Choroid plexus epithelial cell (primary cell): ENCODE data around the gene KIRREL3.

Experiments
- DNase-seq: peaks from one replicate; pipeline ENCODE4 v3.0.0-alpha.2; 2010; ENCODE audit warnings: low read depth
- H3K4me3 ChIP-seq: 2 replicates; pipeline ENCODE4 v1.5.1; 2011; ENCODE audit warnings: low read depth, mild to moderate bottlenecking, control low read depth, low read length, moderate library complexity
- TF ChIP-seq, protein P1 (sequence below): conservative IDR thresholded peaks from 2 replicates; pipeline ENCODE4 v1.5.1; 2011; ENCODE audit warnings: low read depth, mild to moderate bottlenecking, control low read depth, inconsistent platforms, low read length, moderate library complexity

Gene KIRREL3

GRCh38 chr11:126461096-126461440, 539.5 kb downstream of the KIRREL3 start:
- no peak overlapping the region for H3K4me3 ChIP-seq
- DNase-seq = no peak
- TF ChIP-seq, protein P1, sequence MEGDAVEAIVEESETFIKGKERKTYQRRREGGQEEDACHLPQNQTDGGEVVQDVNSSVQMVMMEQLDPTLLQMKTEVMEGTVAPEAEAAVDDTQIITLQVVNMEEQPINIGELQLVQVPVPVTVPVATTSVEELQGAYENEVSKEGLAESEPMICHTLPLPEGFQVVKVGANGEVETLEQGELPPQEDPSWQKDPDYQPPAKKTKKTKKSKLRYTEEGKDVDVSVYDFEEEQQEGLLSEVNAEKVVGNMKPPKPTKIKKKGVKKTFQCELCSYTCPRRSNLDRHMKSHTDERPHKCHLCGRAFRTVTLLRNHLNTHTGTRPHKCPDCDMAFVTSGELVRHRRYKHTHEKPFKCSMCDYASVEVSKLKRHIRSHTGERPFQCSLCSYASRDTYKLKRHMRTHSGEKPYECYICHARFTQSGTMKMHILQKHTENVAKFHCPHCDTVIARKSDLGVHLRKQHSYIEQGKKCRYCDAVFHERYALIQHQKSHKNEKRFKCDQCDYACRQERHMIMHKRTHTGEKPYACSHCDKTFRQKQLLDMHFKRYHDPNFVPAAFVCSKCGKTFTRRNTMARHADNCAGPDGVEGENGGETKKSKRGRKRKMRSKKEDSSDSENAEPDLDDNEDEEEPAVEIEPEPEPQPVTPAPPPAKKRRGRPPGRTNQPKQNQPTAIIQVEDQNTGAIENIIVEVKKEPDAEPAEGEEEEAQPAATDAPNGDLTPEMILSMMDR = no peak

GRCh38 chr11:126460417-126461095, 540.0 kb downstream of the KIRREL3 start:
- H3K4me3 ChIP-seq = no peak overlapping the region
- TF ChIP-seq, protein P1 = no peak

GRCh38 chr11:126459691-126460281, 540.8 kb downstream of the KIRREL3 start:
- peak; percentile 86 for DNase-seq
- TF ChIP-seq, protein P1 = no peak
- H3K4me3 ChIP-seq = no peak overlapping the region

More at GRCh38 chr11:126460417-126461095, 540.0 kb downstream of the KIRREL3 start:
- DNase-seq = no peak

- no peak for DNase-seq
- TF ChIP-seq, protein P1 = no peak
- no peak overlapping the region for H3K4me3 ChIP-seq
Observed at GRCh38 chr11:126457817-126458216, 542.8 kb downstream of the KIRREL3 start.

- TF ChIP-seq, protein P1 = no peak
- DNase-seq = no peak
Observed at GRCh38 chr11:126456783-126457542, 543.6 kb downstream of the KIRREL3 start.

GRCh38 chr11:126456089-126456488, 544.5 kb downstream of the KIRREL3 start:
- no peak overlapping the region for H3K4me3 ChIP-seq
- TF ChIP-seq, protein P1 = no peak
- DNase-seq = no peak

More at GRCh38 chr11:126456783-126457542, 543.6 kb downstream of the KIRREL3 start:
- H3K4me3 ChIP-seq = no peak overlapping the region
